Neural crest cell (in vitro differentiated cells): ENCODE measurements around the gene FUBP3. TPM values are rescaled to one million over a fixed set of nuclear protein-coding genes. Genes with fewer than 3 reads are reported as not detected.

Experiments used
- DNase-seq: peaks from one replicate; pipeline ENCODE4 v3.0.0; 2021; ENCODE audit warnings: low read depth, mixed read lengths, low spot score
- H3K27ac Mint-ChIP-seq: one replicate; pipeline ENCODE4 v1.8.0; 2021; ENCODE audit warnings: mild to moderate bottlenecking, mixed read lengths; ENCODE audit not compliant: unreplicated experiment
- H3K27me3 Mint-ChIP-seq: 2 replicates; pipeline ENCODE4 v1.8.0; 2021; ENCODE audit warnings: low read depth, mild to moderate bottlenecking, mixed read lengths
- H3K36me3 Mint-ChIP-seq: 2 replicates; pipeline ENCODE4 v1.8.0; 2021; ENCODE audit warnings: low read depth, mild to moderate bottlenecking, mixed read lengths
- H3K4me1 Mint-ChIP-seq: 2 replicates; pipeline ENCODE4 v1.8.0; 2021; ENCODE audit warnings: mixed read lengths
- H3K4me3 Mint-ChIP-seq: one replicate; pipeline ENCODE4 v1.8.0; 2021; ENCODE audit warnings: mild to moderate bottlenecking, mixed read lengths
- H3K9me3 Mint-ChIP-seq: 2 replicates; pipeline ENCODE4 v1.8.0; 2021; ENCODE audit warnings: mixed read lengths
- CTCF ChIP-seq: fragments of 200-600 bp; sonication (generic); conservative IDR thresholded peaks from 2 replicates; pipeline ENCODE4 v1.5.0; 2021; ENCODE audit warnings: antibody characterized with exemption, mild to moderate bottlenecking
- total RNA-seq: library from RNA; stranded (reverse); gene quantifications from 2 replicates; pipeline ENCODE4 v1.2.1, GENCODE V29; 2021

Gene FUBP3
- total RNA-seq, 1 donor from 2014 or later = 67.7 TPM

- no peaks in the 10 kb centered on the region for H3K36me3 Mint-ChIP-seq
- DNase-seq = no peak
- no peak for TF ChIP-seq CTCF
- H3K4me1 Mint-ChIP-seq = peaks cover 29% of the 10 kb centered on the region
- H3K9me3 Mint-ChIP-seq = no peaks in the 10 kb centered on the region
- H3K27ac Mint-ChIP-seq = no peak overlapping the region
- H3K4me3 Mint-ChIP-seq = no peak overlapping the region
- peaks cover 44% of the 10 kb centered on the region for H3K27me3 Mint-ChIP-seq
Observed at GRCh38 chr9:130542038-130542437, 37.3 kb upstream of the FUBP3 start.

- no peak for DNase-seq
- peaks cover 27% of the 10 kb centered on the region for H3K4me1 Mint-ChIP-seq
- H3K9me3 Mint-ChIP-seq = no peaks in the 10 kb centered on the region
- H3K27ac Mint-ChIP-seq = peak overlapping the region; percentile 71
- H3K36me3 Mint-ChIP-seq = no peaks in the 10 kb centered on the region
- no peak for TF ChIP-seq CTCF
- H3K4me3 Mint-ChIP-seq = no peak overlapping the region
- peaks cover 39% of the 10 kb centered on the region for H3K27me3 Mint-ChIP-seq
Observed at GRCh38 chr9:130542457-130543228, 36.7 kb upstream of the FUBP3 start.

GRCh38 chr9:130543368-130543767 lies 36.0 kb upstream of the FUBP3 start:
- Mint-ChIP-seq H3K27ac (no peak overlapping the region), H3K4me1 (peaks cover 20% of the 10 kb centered on the region), H3K36me3 (no peaks in the 10 kb centered on the region), H3K27me3 (peaks cover 32% of the 10 kb centered on the region), H3K9me3 (no peaks in the 10 kb centered on the region), H3K4me3 (no peak overlapping the region)
- TF ChIP-seq CTCF = no peak
- DNase-seq = no peak

- no peak overlapping the region for H3K27ac Mint-ChIP-seq
- peaks cover 15% of the 10 kb centered on the region for H3K4me1 Mint-ChIP-seq
- no peak for DNase-seq
- no peaks in the 10 kb centered on the region for H3K9me3 Mint-ChIP-seq
- peaks cover 27% of the 10 kb centered on the region for H3K27me3 Mint-ChIP-seq
- H3K4me3 Mint-ChIP-seq = no peak overlapping the region
- TF ChIP-seq CTCF = no peak
- H3K36me3 Mint-ChIP-seq = no peaks in the 10 kb centered on the region
Observed at GRCh38 chr9:130543859-130544258, 35.5 kb upstream of the FUBP3 start.

- TF ChIP-seq CTCF = no peak
- H3K4me1 Mint-ChIP-seq = peaks cover 14% of the 10 kb centered on the region
Observed at GRCh38 chr9:130544364-130544763, 35.0 kb upstream of the FUBP3 start.

More at GRCh38 chr9:130544364-130544763, 35.0 kb upstream of the FUBP3 start:
- H3K27ac Mint-ChIP-seq = no peak overlapping the region
- H3K36me3 Mint-ChIP-seq = peaks cover 3% of the 10 kb centered on the region
- no peak overlapping the region for H3K4me3 Mint-ChIP-seq
- peaks cover 24% of the 10 kb centered on the region for H3K27me3 Mint-ChIP-seq
- no peak for DNase-seq
- peaks cover 2% of the 10 kb centered on the region for H3K9me3 Mint-ChIP-seq
